ENCODE data around the gene PAK4. TPM values are rescaled to one million over a fixed set of nuclear protein-coding genes. Genes with fewer than 3 reads are reported as not detected.

PAK4 gene
- total and polyA plus RNA-seq, 2 of the 8 experiments (the other 6 are each of a cell fraction or from before 2014, with no cell fraction given) = 50.7 to 64.4 TPM

DNA sequence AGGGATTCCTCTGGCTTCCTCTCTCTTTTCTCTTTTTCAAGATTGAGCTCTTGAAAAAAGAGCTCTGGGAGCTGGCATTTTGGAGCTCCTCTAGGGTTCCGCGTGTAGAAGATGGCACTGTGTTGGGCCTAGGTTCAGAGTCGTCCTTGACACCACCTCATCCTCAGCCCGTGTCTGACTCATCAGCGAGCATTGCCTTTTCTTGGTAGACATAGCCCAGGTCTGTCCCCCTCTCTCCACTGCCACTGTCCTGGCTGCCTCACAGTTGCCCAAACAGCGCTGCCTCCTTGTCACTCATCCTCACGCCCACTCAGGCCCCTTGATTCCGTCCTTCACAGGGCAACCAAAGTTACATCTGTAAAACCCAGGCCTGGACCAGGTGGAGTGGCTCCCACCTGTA is 24.6 kb downstream of the PAK4 start (continued):
- TF ChIP-seq SRF (IDR thresholded peaks at IDR 0.05; ENCODE audit: low read depth, low read length) (no peak), SUZ12 (IDR thresholded peaks at IDR 0.05; ENCODE audit: low read length) (no peak), ASH2L (IDR thresholded peaks at IDR 0.05; ENCODE audit: low read length) (no peak)
